Panc1 (cell line): ENCODE results near the gene OSBPL10. TPM values are rescaled to one million over a fixed set of nuclear protein-coding genes. Genes with fewer than 3 reads are reported as not detected.

Source experiments
- ATAC-seq: fragments of 200-7000 bp; cut with Tn5 transposase; 2 replicates; pipeline ENCODE4 v1.9.1; 2020; ENCODE audit warnings: mild to moderate bottlenecking, moderate library complexity
- BruUV-seq: library from RNA; stranded (reverse); fragments of 400-500 nt; replicated peaks from 2 replicates; lab custom pipeline; 2021; lab: Mats Ljungman, UMichigan
- CTCF ChIA-PET: fragments of 300-600 bp; sonication (Branson Sonifier 250); formaldehyde crosslinking; loops from one replicate; lab custom pipeline; 2022; ENCODE audit warnings: antibody characterized with exemption; lab: Charles Lee
- POLR2A ChIA-PET: fragments of 300-600 bp; sonication (Branson Sonifier 250); formaldehyde crosslinking; loops from one replicate; lab custom pipeline; 2022; ENCODE audit warnings: antibody characterized with exemption; lab: Charles Lee
- DNase-seq: peaks from one replicate; pipeline ENCODE4 v3.0.0-alpha.2; 2010; ENCODE audit warnings: low read depth, low spot score
- H3K27ac ChIP-seq: 2 replicates; pipeline ENCODE4 v1.5.1; 2011; ENCODE audit warnings: mild to moderate bottlenecking, low read length, inconsistent platforms
- H3K27me3 ChIP-seq: fragments of 200-500 bp; sonication (Bioruptor generic); 2 replicates; pipeline ENCODE4 v1.6.0; 2014; ENCODE audit warnings: low read length, inconsistent platforms; ENCODE audit not compliant: control insufficient read depth, insufficient read depth
- H3K36me3 ChIP-seq: fragments of 200-500 bp; sonication (Bioruptor generic); 2 replicates; pipeline ENCODE4 v1.5.1; 2014; ENCODE audit warnings: inconsistent platforms, mild to moderate bottlenecking, low read length, moderate library complexity; ENCODE audit not compliant: control insufficient read depth, insufficient read depth
- H3K4me1 ChIP-seq: 2 replicates; pipeline ENCODE4 v1.5.1; 2011; ENCODE audit warnings: inconsistent platforms, mild to moderate bottlenecking, low read length, moderate library complexity; ENCODE audit not compliant: control insufficient read depth, insufficient read depth
- H3K4me3 ChIP-seq, 2 experiments: 2 replicates each; pipeline ENCODE4 v1.5.1; 2011 to 2012; ENCODE audit warnings: low read depth in 2 of 2, low read length in 2 of 2, mild to moderate bottlenecking in 2 of 2, inconsistent platforms in 1 of 2, moderate library complexity in 1 of 2
- H3K9me3 ChIP-seq: fragments of 200-500 bp; sonication (Bioruptor generic); 2 replicates; pipeline ENCODE4 v1.5.1; 2014; ENCODE audit warnings: low read depth, mild to moderate bottlenecking, inconsistent platforms, low read length, moderate library complexity; ENCODE audit not compliant: control insufficient read depth, insufficient read depth
- POLR2AphosphoS5 ChIP-seq: IDR thresholded peaks from 2 replicates; pipeline ENCODE4 v1.6.1; 2012; ENCODE audit warnings: mild to moderate bottlenecking, low read depth, low read length, moderate library complexity
- SIN3A ChIP-seq: IDR thresholded peaks from 2 replicates; pipeline ENCODE4 v1.6.1; 2012; ENCODE audit warnings: low read depth, mild to moderate bottlenecking, low read length, moderate library complexity, borderline replicate concordance; ENCODE audit not compliant: insufficient read depth
- TCF7L2 ChIP-seq: IDR thresholded peaks from 2 replicates; pipeline ENCODE4 v1.6.1; 2011; ENCODE audit warnings: mild to moderate bottlenecking, low read depth, low read length, inconsistent platforms
- in situ Hi-C: cut with HindIII; loops from 2 replicates; pipeline ENCODE4 v1.10.0; 2016; ENCODE audit warnings: low sequenced_read_pairs, low pct_unique_long_range_greater_than_20kb
- intact Hi-C: fragments of 100-400 bp; cut with micrococcal nuclease; formaldehyde crosslinking; loops from one replicate; pipeline ENCODE4 v1.10.0; 2022; ENCODE audit not compliant: unreplicated experiment
- total RNA-seq: library from RNA; stranded (reverse); gene quantifications from one replicate; pipeline ENCODE4 v1.2.1, GENCODE V29; 2021; ENCODE audit not compliant: unreplicated experiment
- TF ChIP-seq, protein P1 (sequence below), 2 experiments: IDR thresholded peaks; 2 replicates each; pipeline ENCODE4 v1.6.1; 2011 to 2012; ENCODE audit warnings: low read depth in 2 of 2, control low read depth in 1 of 2, low read length in 1 of 2, mild to moderate bottlenecking in 1 of 2, moderate library complexity in 1 of 2; ENCODE audit not compliant: insufficient read depth in 1 of 2
- TF ChIP-seq, protein P2 (sequence below): fragments of 450-650 bp; IDR thresholded peaks from 2 replicates; pipeline ENCODE4 v1.5.1; 2017; ENCODE audit warnings: mild to moderate bottlenecking

The OSBPL10 gene
- total RNA-seq, 1 experiment from 2014 or later, result 88.1 TPM

- Histone ChIP-seq H3K4me3 (no peak overlapping the region), H3K27me3 (no peaks in the 10 kb centered on the region), H3K36me3 (no peaks in the 10 kb centered on the region), H3K9me3 (no peaks in the 10 kb centered on the region), H3K27ac (no peak overlapping the region), H3K4me1 (no peaks in the 10 kb centered on the region; the same call in 1 of the 2 replicates)
- ChIA-PET POLR2A (no interaction called here), CTCF (no interaction called here)
- ATAC-seq (no peak), DNase-seq (no peak)
- intact Hi-C loops (no loop called here), in situ Hi-C loops (no loop called here)
- BruUV-seq, result no TSS peak
- TF ChIP-seq POLR2AphosphoS5 (no peak), SIN3A (no peak), TCF7L2 (no peak)
- TF ChIP-seq, protein P1, sequence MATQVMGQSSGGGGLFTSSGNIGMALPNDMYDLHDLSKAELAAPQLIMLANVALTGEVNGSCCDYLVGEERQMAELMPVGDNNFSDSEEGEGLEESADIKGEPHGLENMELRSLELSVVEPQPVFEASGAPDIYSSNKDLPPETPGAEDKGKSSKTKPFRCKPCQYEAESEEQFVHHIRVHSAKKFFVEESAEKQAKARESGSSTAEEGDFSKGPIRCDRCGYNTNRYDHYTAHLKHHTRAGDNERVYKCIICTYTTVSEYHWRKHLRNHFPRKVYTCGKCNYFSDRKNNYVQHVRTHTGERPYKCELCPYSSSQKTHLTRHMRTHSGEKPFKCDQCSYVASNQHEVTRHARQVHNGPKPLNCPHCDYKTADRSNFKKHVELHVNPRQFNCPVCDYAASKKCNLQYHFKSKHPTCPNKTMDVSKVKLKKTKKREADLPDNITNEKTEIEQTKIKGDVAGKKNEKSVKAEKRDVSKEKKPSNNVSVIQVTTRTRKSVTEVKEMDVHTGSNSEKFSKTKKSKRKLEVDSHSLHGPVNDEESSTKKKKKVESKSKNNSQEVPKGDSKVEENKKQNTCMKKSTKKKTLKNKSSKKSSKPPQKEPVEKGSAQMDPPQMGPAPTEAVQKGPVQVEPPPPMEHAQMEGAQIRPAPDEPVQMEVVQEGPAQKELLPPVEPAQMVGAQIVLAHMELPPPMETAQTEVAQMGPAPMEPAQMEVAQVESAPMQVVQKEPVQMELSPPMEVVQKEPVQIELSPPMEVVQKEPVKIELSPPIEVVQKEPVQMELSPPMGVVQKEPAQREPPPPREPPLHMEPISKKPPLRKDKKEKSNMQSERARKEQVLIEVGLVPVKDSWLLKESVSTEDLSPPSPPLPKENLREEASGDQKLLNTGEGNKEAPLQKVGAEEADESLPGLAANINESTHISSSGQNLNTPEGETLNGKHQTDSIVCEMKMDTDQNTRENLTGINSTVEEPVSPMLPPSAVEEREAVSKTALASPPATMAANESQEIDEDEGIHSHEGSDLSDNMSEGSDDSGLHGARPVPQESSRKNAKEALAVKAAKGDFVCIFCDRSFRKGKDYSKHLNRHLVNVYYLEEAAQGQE (IDR thresholded peaks at IDR 0.05; ENCODE audit: insufficient read depth in 1 of 2, low read depth in 2 of 2, low read length in 1 of 2), result no peak
- TF ChIP-seq, protein P2, sequence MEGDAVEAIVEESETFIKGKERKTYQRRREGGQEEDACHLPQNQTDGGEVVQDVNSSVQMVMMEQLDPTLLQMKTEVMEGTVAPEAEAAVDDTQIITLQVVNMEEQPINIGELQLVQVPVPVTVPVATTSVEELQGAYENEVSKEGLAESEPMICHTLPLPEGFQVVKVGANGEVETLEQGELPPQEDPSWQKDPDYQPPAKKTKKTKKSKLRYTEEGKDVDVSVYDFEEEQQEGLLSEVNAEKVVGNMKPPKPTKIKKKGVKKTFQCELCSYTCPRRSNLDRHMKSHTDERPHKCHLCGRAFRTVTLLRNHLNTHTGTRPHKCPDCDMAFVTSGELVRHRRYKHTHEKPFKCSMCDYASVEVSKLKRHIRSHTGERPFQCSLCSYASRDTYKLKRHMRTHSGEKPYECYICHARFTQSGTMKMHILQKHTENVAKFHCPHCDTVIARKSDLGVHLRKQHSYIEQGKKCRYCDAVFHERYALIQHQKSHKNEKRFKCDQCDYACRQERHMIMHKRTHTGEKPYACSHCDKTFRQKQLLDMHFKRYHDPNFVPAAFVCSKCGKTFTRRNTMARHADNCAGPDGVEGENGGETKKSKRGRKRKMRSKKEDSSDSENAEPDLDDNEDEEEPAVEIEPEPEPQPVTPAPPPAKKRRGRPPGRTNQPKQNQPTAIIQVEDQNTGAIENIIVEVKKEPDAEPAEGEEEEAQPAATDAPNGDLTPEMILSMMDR, result no peak
Measured at GRCh38 chr3:31829010-31829409, 152.1 kb downstream of the OSBPL10 start.

DNA sequence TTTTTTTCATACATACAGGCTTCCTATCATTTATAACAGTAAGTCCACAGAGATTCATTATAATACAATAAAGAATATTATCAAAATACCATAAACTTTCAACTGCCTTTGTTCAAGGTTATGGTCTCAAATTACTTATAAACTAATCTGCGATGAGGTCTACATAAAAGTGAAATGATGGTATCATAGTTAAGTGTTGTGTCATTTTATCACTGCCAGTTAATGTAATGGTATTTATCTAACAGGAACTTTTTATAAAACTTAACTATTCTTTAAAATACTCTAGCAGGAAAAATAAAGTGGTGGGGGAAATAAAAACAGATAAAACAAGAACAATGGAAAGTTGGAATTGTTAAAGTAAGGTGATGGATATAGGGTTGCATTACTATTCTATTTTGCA is 153.1 kb downstream of the OSBPL10 start:
- no peak for DNase-seq
- TF ChIP-seq TCF7L2 (no peak), POLR2AphosphoS5 (no peak)
- Histone ChIP-seq H3K27me3 (no peaks in the 10 kb centered on the region), H3K9me3 (no peaks in the 10 kb centered on the region), H3K27ac (no peak overlapping the region), H3K4me3 (no peak overlapping the region), H3K4me1 (no peaks in the 10 kb centered on the region; the same call in 1 of the 2 replicates), H3K36me3 (no peaks in the 10 kb centered on the region)
- BruUV-seq, result no TSS peak
- ChIA-PET CTCF (no interaction called here), POLR2A (no interaction called here)
- in situ Hi-C loops, result no loop called here
- intact Hi-C loops, result no loop called here
- no peak for ATAC-seq

GRCh38 chr3:31823184-31823583 is 157.9 kb downstream of the OSBPL10 start:
- in situ Hi-C loops, result no loop called here

More at GRCh38 chr3:31823184-31823583, 157.9 kb downstream of the OSBPL10 start:
- intact Hi-C loops, result no loop called here
- Histone ChIP-seq H3K27me3 (no peaks in the 10 kb centered on the region), H3K4me3 (no peak overlapping the region), H3K36me3 (no peaks in the 10 kb centered on the region), H3K27ac (no peak overlapping the region), H3K9me3 (no peaks in the 10 kb centered on the region), H3K4me1 (no peaks in the 10 kb centered on the region)
- CTCF ChIA-PET, result no interaction called here
- DNase-seq (no peak), ATAC-seq (no peak)
- no TSS peak for BruUV-seq
- POLR2A ChIA-PET, result no interaction called here
- TF ChIP-seq, protein P1 (IDR thresholded peaks at IDR 0.05; ENCODE audit: insufficient read depth in 1 of 2, low read depth in 2 of 2, low read length in 1 of 2), result no peak
- TF ChIP-seq, protein P2, result no peak
- TF ChIP-seq POLR2AphosphoS5 (no peak), SIN3A (no peak), TCF7L2 (no peak)
